ENCODE measurements around the gene PITPNC1.

The PITPNC1 gene

GRCh38 chr17:67659028-67659427 is 281.9 kb downstream of the PITPNC1 start:
- no peak for TF ChIP-seq CTCF (IDR thresholded peaks at IDR 0.05; ENCODE audit: low read depth, low read length, missing control alignments)
- H3K4me3 ChIP-seq (ENCODE audit: low read depth, low read length): no peak overlapping the region
- no peak for DNase-seq (ENCODE audit: low read depth)

- H3K4me3 ChIP-seq (ENCODE audit: low read depth, low read length): no peak overlapping the region
- no peak for DNase-seq (ENCODE audit: low read depth)
- no peak for TF ChIP-seq CTCF (IDR thresholded peaks at IDR 0.05; ENCODE audit: low read depth, low read length, missing control alignments)
Measured at GRCh38 chr17:67662712-67663111, 285.6 kb downstream of the PITPNC1 start.

- DNase-seq (ENCODE audit: low read depth): no peak
- no peak overlapping the region for H3K4me3 ChIP-seq (ENCODE audit: low read depth, low read length)
- TF ChIP-seq CTCF (IDR thresholded peaks at IDR 0.05; ENCODE audit: low read depth, low read length, missing control alignments): no peak
Measured at GRCh38 chr17:67663457-67663856, 286.4 kb downstream of the PITPNC1 start.

GRCh38 chr17:67666028-67666427 is 288.9 kb downstream of the PITPNC1 start:
- no peak overlapping the region for H3K4me3 ChIP-seq (ENCODE audit: low read depth, low read length)
- no peak for TF ChIP-seq CTCF (IDR thresholded peaks at IDR 0.05; ENCODE audit: low read depth, low read length, missing control alignments)
- no peak for DNase-seq (ENCODE audit: low read depth)

- DNase-seq (ENCODE audit: low read depth): no peak
- no peak for TF ChIP-seq CTCF (IDR thresholded peaks at IDR 0.05; ENCODE audit: low read depth, low read length, missing control alignments)
- H3K4me3 ChIP-seq (ENCODE audit: low read depth, low read length): no peak overlapping the region
Measured at GRCh38 chr17:67666710-67667109, 289.6 kb downstream of the PITPNC1 start.

- TF ChIP-seq CTCF (IDR thresholded peaks at IDR 0.05; ENCODE audit: low read depth, low read length, missing control alignments): no peak
- no peak for DNase-seq (ENCODE audit: low read depth)
- H3K4me3 ChIP-seq (ENCODE audit: low read depth, low read length): no peak overlapping the region
Measured at GRCh38 chr17:67671493-67671892, 294.4 kb downstream of the PITPNC1 start.

- no peak for DNase-seq (ENCODE audit: low read depth)
Measured at GRCh38 chr17:67672592-67673335, 295.7 kb downstream of the PITPNC1 start.

More at GRCh38 chr17:67672592-67673335, 295.7 kb downstream of the PITPNC1 start:
- no peak overlapping the region for H3K4me3 ChIP-seq (ENCODE audit: low read depth, low read length)
- TF ChIP-seq CTCF (IDR thresholded peaks at IDR 0.05; ENCODE audit: low read depth, low read length, missing control alignments): no peak

Data from GM12864 (cell line).